Liver (tissue), 3 donors: Measurements from ENCODE around the gene TMIGD3.

ENCODE experiments used
- EGR1 ChIP-seq, 2 donors: IDR thresholded peaks; 2 replicates each; pipeline ENCODE4 v1.6.1; 2016 to 2018; ENCODE audit warnings: antibody characterized with exemption in 2 of 2, low read depth in 2 of 2
- FOXA1 ChIP-seq: IDR thresholded peaks from 2 replicates; pipeline ENCODE4 v1.6.1; 2016; ENCODE audit warnings: antibody characterized with exemption
- TAF1 ChIP-seq: conservative IDR thresholded peaks from 2 replicates; pipeline ENCODE4 v1.6.1; 2016; ENCODE audit warnings: antibody characterized with exemption, mild to moderate bottlenecking
- TF ChIP-seq, protein P1 (sequence below): fragments of 150-350 bp; IDR thresholded peaks from 2 replicates; pipeline ENCODE4 v1.5.1; 2017; ENCODE audit warnings: improper control_type of control experiment, low read depth, low read length; ENCODE audit not compliant: missing input control
- donor health status: healthy.
- donor health status: healthy.

DNA sequence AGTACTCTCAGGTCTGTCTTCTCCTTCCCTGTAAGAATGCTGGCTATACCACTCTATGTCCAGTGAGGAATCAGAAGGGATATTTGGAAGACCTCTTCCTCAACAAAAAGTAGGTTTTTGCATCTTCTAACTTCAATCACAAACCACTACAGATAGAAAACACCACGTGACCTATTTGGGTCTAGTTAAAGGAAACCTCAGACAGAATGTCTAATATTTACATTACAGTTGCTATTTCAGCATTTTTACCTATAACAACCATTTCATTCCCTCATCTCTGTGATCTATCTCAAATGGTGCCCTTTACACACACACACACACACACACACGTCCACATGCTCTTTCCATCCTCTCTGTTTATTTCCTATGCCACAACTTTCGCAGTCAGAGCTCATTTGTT, 7.9 kb upstream of the TMIGD3 start:
- TF ChIP-seq, protein P1, sequence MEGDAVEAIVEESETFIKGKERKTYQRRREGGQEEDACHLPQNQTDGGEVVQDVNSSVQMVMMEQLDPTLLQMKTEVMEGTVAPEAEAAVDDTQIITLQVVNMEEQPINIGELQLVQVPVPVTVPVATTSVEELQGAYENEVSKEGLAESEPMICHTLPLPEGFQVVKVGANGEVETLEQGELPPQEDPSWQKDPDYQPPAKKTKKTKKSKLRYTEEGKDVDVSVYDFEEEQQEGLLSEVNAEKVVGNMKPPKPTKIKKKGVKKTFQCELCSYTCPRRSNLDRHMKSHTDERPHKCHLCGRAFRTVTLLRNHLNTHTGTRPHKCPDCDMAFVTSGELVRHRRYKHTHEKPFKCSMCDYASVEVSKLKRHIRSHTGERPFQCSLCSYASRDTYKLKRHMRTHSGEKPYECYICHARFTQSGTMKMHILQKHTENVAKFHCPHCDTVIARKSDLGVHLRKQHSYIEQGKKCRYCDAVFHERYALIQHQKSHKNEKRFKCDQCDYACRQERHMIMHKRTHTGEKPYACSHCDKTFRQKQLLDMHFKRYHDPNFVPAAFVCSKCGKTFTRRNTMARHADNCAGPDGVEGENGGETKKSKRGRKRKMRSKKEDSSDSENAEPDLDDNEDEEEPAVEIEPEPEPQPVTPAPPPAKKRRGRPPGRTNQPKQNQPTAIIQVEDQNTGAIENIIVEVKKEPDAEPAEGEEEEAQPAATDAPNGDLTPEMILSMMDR: no peak
- TF ChIP-seq EGR1 (IDR thresholded peaks at IDR 0.05; ENCODE audit: low read depth in 2 of 2) (no peak), TAF1 (no peak), FOXA1 (no peak)
